K562 (cell line): Measurements from ENCODE around the gene PCDH18. TPM values are rescaled to one million over a fixed set of nuclear protein-coding genes. Genes with fewer than 3 reads are reported as not detected.
A peak's percentile ranks its signal among the peaks of the same experiment; 100 is the strongest.

Experiments
- ATAC-seq: fragments of 200-7000 bp; cut with Tn5 transposase; 3 replicates; pipeline ENCODE4 v1.9.1; 2020; ENCODE audit warnings: moderate library complexity
- BruUV-seq: library from RNA; stranded (reverse); fragments of 400-500 nt; replicated peaks from 2 replicates; lab custom pipeline; 2021; lab: Mats Ljungman, UMichigan
- CTCF ChIA-PET: fragments of 300-600 bp; formaldehyde crosslinking; extraction: SDS; loops from one replicate; lab custom pipeline; 2021; ENCODE audit warnings: low intra/inter-chr PET ratio; lab: Yijun Ruan, JAX
- POLR2A ChIA-PET: fragments of 300-600, 350-650 bp; sonication (Branson Sonifier 250); formaldehyde crosslinking; extraction: SDS; loops from one replicate; lab custom pipeline; 2021; ENCODE audit warnings: antibody characterized with exemption, inconsistent platforms; lab: Yijun Ruan, JAX
- DNase-seq, 4 experiments: peaks; one replicate each; pipeline versions ENCODE4 v3.0.0 to v3.0.0-alpha.2; 2011 to 2018; ENCODE audit warnings: low spot score in 3 of 4, mixed read lengths in 3 of 4; ENCODE audit errors: extremely low read depth in 1 of 4
- FAIRE-seq: peaks from 2 replicates; lab custom pipeline; 2011; peaks lifted over from hg19 to GRCh38; lab: Jason Lieb, UNC
- H2AFZ ChIP-seq: 2 replicates; pipeline ENCODE4 v1.6.0; 2011; ENCODE audit warnings: low read depth, low read length, control low read depth, inconsistent platforms
- H3K27ac ChIP-seq: fragments of 200-600 bp; 3 replicates; pipeline ENCODE4 v1.8.0; 2011; ENCODE audit warnings: low read depth, mild to moderate bottlenecking, control low read depth, inconsistent platforms, low read length, moderate library complexity, mixed read lengths; ENCODE audit errors: extremely low read depth
- H3K27me3 ChIP-seq, 2 experiments: fragments of 300-600 bp in 1 of 2; 2 replicates in 1 of 2; 3 replicates in 1 of 2; pipeline versions ENCODE4 v1.6.0 to v1.8.0; 2011; ENCODE audit warnings: inconsistent platforms in 2 of 2, low read length in 2 of 2, mild to moderate bottlenecking in 1 of 2, mixed read lengths in 1 of 2, moderate library complexity in 1 of 2; ENCODE audit not compliant: control insufficient read depth in 2 of 2, insufficient read depth in 2 of 2
- H3K36me3 ChIP-seq: fragments of 300-600 bp; 3 replicates; pipeline ENCODE4 v1.8.0; 2011; ENCODE audit warnings: mild to moderate bottlenecking, low read length, inconsistent platforms; ENCODE audit not compliant: control insufficient read depth, insufficient read depth
- H3K4me1 ChIP-seq, 2 experiments: fragments of 200-600 bp in 1 of 2; replicated peaks in 1 of 2; 2 replicates in 1 of 2; 3 replicates in 1 of 2; pipeline versions ENCODE4 v1.5.1 to v1.8.0; 2011; ENCODE audit warnings: inconsistent platforms in 2 of 2, low read length in 2 of 2, mild to moderate bottlenecking in 1 of 2, mixed read lengths in 1 of 2, moderate library complexity in 1 of 2; ENCODE audit not compliant: control insufficient read depth in 2 of 2, insufficient read depth in 2 of 2
- H3K4me2 ChIP-seq: 2 replicates; pipeline ENCODE4 v1.6.1; 2011; ENCODE audit warnings: low read length, control low read depth, inconsistent platforms, mixed read lengths; ENCODE audit not compliant: insufficient read depth
- H3K4me3 ChIP-seq: fragments of 200-600 bp; sonication (generic), shearing (Covaris generic); 2 replicates; pipeline ENCODE4 v1.5.1; 2016; ENCODE audit warnings: control low read depth, inconsistent platforms
- H3K79me2 ChIP-seq: fragments of 200-600 bp; 3 replicates; pipeline ENCODE4 v1.8.0; 2011; ENCODE audit warnings: low read length, inconsistent platforms; ENCODE audit not compliant: control insufficient read depth, insufficient read depth
- H3K9ac ChIP-seq, 2 experiments: 2 replicates each; pipeline versions ENCODE4 v1.6.0 to v1.6.1; 2011; ENCODE audit warnings: low read depth in 2 of 2, low read length in 2 of 2, control low read depth in 1 of 2, inconsistent platforms in 1 of 2, mild to moderate bottlenecking in 1 of 2, mixed read lengths in 1 of 2; ENCODE audit not compliant: insufficient read depth in 1 of 2
- H3K9me1 ChIP-seq: one replicate; pipeline ENCODE4 v1.6.0; 2011; ENCODE audit warnings: inconsistent platforms, mild to moderate bottlenecking, low read length, moderate library complexity; ENCODE audit not compliant: control insufficient read depth, insufficient read depth
- H3K9me3 ChIP-seq: replicated peaks from 2 replicates; pipeline ENCODE4 v1.5.1; 2011; ENCODE audit warnings: low read depth, low read length, inconsistent platforms; ENCODE audit not compliant: control insufficient read depth, insufficient read depth
- H4K20me1 ChIP-seq: replicated peaks from 2 replicates; pipeline ENCODE4 v1.6.1; 2011; ENCODE audit warnings: low read length, inconsistent platforms, mixed read lengths; ENCODE audit not compliant: control insufficient read depth, insufficient read depth
- ADNP ChIP-seq: fragments of 200-800 bp; sonication (Bioruptor generic); IDR thresholded peaks from 2 replicates; pipeline ENCODE4 v1.6.1; 2016; ENCODE audit warnings: missing genetic modification characterization, missing compliant biosample characterization
- CEBPB ChIP-seq: fragments of 450-650 bp; IDR thresholded peaks from 2 replicates; pipeline ENCODE4 v1.6.1; 2016; ENCODE audit warnings: missing genetic modification characterization, missing compliant biosample characterization
- CEBPG ChIP-seq, 3 experiments: fragments of 200-800 bp in 1 of 3; sonication (Bioruptor generic) in 1 of 3; sonication (generic) in 1 of 3; formaldehyde crosslinking in 1 of 3; IDR thresholded peaks in 2 of 3; conservative IDR thresholded peaks in 1 of 3; 2 replicates each; pipeline versions ENCODE4 v1.6.1 to v1.8.0; 2016 to 2022; ENCODE audit warnings: missing compliant biosample characterization in 2 of 3, missing genetic modification characterization in 2 of 3, mild to moderate bottlenecking in 1 of 3, missing genetic modification reagents in 1 of 3
- GABPB1 ChIP-seq: sonication (generic); formaldehyde crosslinking; IDR thresholded peaks from 2 replicates; pipeline ENCODE4 v1.8.0; 2022; ENCODE audit warnings: mild to moderate bottlenecking, missing genetic modification reagents
- KDM5B ChIP-seq: fragments of 200-600 bp; sonication (generic); IDR thresholded peaks from 2 replicates; pipeline ENCODE4 v1.6.1; 2012; ENCODE audit warnings: low read depth, mild to moderate bottlenecking, moderate library complexity, low read length, control low read depth, inconsistent platforms; ENCODE audit not compliant: insufficient replicate concordance
- MTA3 ChIP-seq: fragments of 450-650 bp; formaldehyde crosslinking; IDR thresholded peaks from 2 replicates; pipeline ENCODE4 v1.6.1; 2017; ENCODE audit warnings: mild to moderate bottlenecking, borderline replicate concordance
- NFYB ChIP-seq: IDR thresholded peaks from 2 replicates; pipeline ENCODE4 v1.6.1; 2011; ENCODE audit warnings: mild to moderate bottlenecking, moderate library complexity; ENCODE audit not compliant: insufficient read length; ENCODE audit errors: extremely low read depth
- NR2F6 ChIP-seq: fragments of 450-650 bp; formaldehyde crosslinking; IDR thresholded peaks from 2 replicates; pipeline ENCODE4 v1.4.0; 2020; ENCODE audit warnings: mild to moderate bottlenecking
- SMARCC2 ChIP-seq: fragments of 450-650 bp; IDR thresholded peaks from 2 replicates; pipeline ENCODE4 v1.6.1; 2017; ENCODE audit warnings: antibody characterized with exemption, moderate library complexity, mild to moderate bottlenecking, low read depth
- SRSF9 ChIP-seq: fragments of 200-400 bp; formaldehyde crosslinking; IDR thresholded peaks from 2 replicates; pipeline ENCODE4 v1.6.1; 2017; ENCODE audit warnings: low read depth, low read length, borderline replicate concordance
- ZFPM2 ChIP-seq: fragments of 250-450 bp; sonication (Bioruptor Pico); IDR thresholded peaks from 2 replicates; pipeline ENCODE4 v1.5.1; 2022; ENCODE audit warnings: mild to moderate bottlenecking
- WGBS: fragments of 100-300 bp; shearing (Covaris generic); methylation state at CpG from one replicate; pipeline ENCODE4 v1.1.6; 2016; ENCODE audit warnings: low coverage, mixed read lengths; ENCODE audit not compliant: insufficient coverage; ENCODE audit errors: missing lambda C conversion rate; 5-methylcytosine and 5-hydroxymethylcytosine counted together
- in situ Hi-C: fragments of 300-500 bp; cut with MboI; formaldehyde crosslinking; loops from 4 replicates; pipeline ENCODE4 v1.15.0; 2018; ENCODE audit warnings: inconsistent platforms, mixed read lengths
- intact Hi-C: fragments of 100-400 bp; cut with micrococcal nuclease; formaldehyde crosslinking; loops from 2 replicates; pipeline ENCODE4 v1.14.2; 2022
- polyA plus RNA-seq, 8 experiments: library from polyadenylated mRNA; depleted of rRNA in 4 of 8; stranded (reverse) in 5 of 8; unstranded in 3 of 8; fragments of >200 nt; fragmentation: Nextera tagmentation in 2 of 8; fragmentation: Illumina TruSeq in 1 of 8; extraction: Ambion mirVana in 2 of 8; extraction: Trizol in 1 of 8; gene quantifications; 2 replicates each; pipeline versions ENCODE4 v1.2.1 to v1.2.3, GENCODE V29; 2011 to 2014; ENCODE audit warnings: inconsistent platforms in 1 of 8, missing spikeins in 1 of 8
- total RNA-seq, 7 experiments: library from RNA; depleted of rRNA in 6 of 7; stranded (reverse); fragments of >200 nt in 6 of 7; fragmentation: Illumina TruSeq in 2 of 7; extraction: Trizol in 2 of 7; gene quantifications; 2 replicates each; pipeline versions ENCODE4 v1.2.1 to v1.2.3, GENCODE V29; 2011 to 2021; ENCODE audit warnings: low replicate concordance in 1 of 7
- TF ChIP-seq, protein P1 (sequence below), 2 experiments: fragments of 450-650 bp in 1 of 2; sonication (generic) in 1 of 2; formaldehyde crosslinking; conservative IDR thresholded peaks; 2 replicates each; pipeline versions ENCODE4 v1.4.0 to v1.8.1; 2020 to 2022; ENCODE audit warnings: mild to moderate bottlenecking in 1 of 2, missing genetic modification reagents in 1 of 2
- TF ChIP-seq, protein P2 (sequence below): fragments of 250-450 bp; sonication (Bioruptor Pico); IDR thresholded peaks from 2 replicates; pipeline ENCODE4 v1.6.1; 2021; ENCODE audit warnings: mild to moderate bottlenecking
- TF ChIP-seq, protein P3 (sequence below), 2 experiments: fragments of 450-650 bp in 1 of 2; IDR thresholded peaks; 2 replicates each; pipeline ENCODE4 v1.6.1; 2011 to 2017; ENCODE audit warnings: low read depth in 2 of 2, antibody characterized with exemption in 1 of 2, borderline replicate concordance in 1 of 2, low read length in 1 of 2, mild to moderate bottlenecking in 1 of 2, mixed read lengths in 1 of 2; ENCODE audit not compliant: control insufficient read depth in 1 of 2

Gene PCDH18
- total and polyA plus RNA-seq, 9 of the 15 experiments (the other 6 are each of a cell fraction or from before 2014, with no cell fraction given), result 0.04 to 0.09 TPM; not detected in 7

DNA sequence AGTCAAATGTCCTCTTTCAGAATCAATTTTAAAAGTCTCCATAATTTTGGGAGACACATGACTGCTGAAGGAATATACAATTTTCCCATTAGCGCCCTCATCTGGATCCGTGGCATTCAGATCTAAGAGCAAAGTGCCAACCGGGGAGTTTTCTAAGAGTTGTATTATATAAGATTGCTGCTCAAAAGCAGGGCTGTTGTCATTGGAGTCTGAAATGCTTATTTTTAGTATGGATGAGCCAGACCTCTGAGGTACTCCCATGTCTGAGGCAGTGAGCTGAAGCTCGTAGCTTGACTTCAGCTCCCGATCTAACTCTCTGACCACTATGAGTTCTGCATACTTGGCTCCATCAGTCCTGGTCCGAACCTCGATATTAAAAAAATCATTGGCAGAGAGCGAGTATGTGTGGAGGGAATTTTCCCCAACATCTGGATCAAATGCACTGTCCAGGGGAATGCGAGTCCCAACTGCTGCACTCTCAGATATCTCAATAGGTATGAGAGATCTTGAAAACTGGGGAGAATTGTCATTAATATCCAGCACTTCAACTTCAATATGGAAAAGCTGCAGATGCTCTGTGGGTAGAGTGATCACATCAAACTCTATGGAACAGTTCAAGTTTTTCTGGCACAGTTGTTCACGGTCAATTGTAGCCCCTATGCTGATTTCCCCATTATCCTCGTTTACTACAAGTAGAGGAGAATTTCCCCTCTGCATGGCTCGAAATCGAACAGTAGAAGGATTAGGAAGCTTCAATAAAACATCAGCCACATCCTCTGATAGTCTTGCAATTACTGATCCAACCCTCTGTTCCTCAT lies 917 bp downstream of the PCDH18 start (continued):
- TF ChIP-seq, protein P1, sequence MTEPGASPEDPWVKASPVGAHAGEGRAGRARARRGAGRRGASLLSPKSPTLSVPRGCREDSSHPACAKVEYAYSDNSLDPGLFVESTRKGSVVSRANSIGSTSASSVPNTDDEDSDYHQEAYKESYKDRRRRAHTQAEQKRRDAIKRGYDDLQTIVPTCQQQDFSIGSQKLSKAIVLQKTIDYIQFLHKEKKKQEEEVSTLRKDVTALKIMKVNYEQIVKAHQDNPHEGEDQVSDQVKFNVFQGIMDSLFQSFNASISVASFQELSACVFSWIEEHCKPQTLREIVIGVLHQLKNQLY (CRISPR knock-in tag; conservative IDR thresholded peaks at IDR 0.05), result no peak
- TF ChIP-seq MTA3, result no peak
- no peak for TF ChIP-seq NFYB

DNA sequence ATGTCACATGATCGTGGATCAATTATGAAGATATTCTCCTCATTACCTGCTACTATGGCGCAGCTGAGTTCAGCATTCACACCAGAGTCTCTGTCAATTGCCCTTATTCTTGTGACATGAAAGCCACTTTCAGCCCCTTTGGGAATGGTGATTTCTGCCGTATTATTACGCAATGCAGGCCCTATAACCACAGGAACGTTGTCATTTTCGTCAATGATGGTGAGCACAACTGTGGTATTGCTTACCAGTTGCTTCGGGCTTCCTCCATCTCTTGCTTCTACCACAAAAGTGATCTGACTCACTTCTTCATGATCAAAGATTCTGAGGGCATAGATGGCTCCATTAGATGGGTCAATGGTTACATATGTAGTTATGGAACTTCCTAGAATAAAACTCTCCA lies 2.1 kb downstream of the PCDH18 start:
- Histone ChIP-seq H3K36me3 (no peaks in the 10 kb centered on the region), H3K27ac (no peak overlapping the region), H2AFZ (no peak overlapping the region), H4K20me1 (no peaks in the 10 kb centered on the region)
- in situ Hi-C loops, result no loop called here
- WGBS, result 3% methylated on average over 7 of the region's 7 CpGs
- TF ChIP-seq, protein P2, sequence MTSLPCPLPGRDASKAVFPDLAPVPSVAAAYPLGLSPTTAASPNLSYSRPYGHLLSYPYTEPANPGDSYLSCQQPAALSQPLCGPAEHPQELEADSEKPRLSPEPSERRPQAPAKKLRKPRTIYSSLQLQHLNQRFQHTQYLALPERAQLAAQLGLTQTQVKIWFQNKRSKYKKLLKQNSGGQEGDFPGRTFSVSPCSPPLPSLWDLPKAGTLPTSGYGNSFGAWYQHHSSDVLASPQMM, result no peak
- TF ChIP-seq, protein P3, sequence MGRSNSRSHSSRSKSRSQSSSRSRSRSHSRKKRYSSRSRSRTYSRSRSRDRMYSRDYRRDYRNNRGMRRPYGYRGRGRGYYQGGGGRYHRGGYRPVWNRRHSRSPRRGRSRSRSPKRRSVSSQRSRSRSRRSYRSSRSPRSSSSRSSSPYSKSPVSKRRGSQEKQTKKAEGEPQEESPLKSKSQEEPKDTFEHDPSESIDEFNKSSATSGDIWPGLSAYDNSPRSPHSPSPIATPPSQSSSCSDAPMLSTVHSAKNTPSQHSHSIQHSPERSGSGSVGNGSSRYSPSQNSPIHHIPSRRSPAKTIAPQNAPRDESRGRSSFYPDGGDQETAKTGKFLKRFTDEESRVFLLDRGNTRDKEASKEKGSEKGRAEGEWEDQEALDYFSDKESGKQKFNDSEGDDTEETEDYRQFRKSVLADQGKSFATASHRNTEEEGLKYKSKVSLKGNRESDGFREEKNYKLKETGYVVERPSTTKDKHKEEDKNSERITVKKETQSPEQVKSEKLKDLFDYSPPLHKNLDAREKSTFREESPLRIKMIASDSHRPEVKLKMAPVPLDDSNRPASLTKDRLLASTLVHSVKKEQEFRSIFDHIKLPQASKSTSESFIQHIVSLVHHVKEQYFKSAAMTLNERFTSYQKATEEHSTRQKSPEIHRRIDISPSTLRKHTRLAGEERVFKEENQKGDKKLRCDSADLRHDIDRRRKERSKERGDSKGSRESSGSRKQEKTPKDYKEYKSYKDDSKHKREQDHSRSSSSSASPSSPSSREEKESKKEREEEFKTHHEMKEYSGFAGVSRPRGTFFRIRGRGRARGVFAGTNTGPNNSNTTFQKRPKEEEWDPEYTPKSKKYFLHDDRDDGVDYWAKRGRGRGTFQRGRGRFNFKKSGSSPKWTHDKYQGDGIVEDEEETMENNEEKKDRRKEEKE (IDR thresholded peaks at IDR 0.05; ENCODE audit: borderline replicate concordance in 1 of 2, control insufficient read depth in 1 of 2, low read depth in 2 of 2, low read length in 1 of 2), result no peak
- no peak for TF ChIP-seq GABPB1 (CRISPR knock-in tag)
- no peak for TF ChIP-seq ADNP
- no peak for TF ChIP-seq KDM5B
- TF ChIP-seq SMARCC2, result no peak
- no peak for TF ChIP-seq ZFPM2 (CRISPR knock-in tag)
- TF ChIP-seq SRSF9, result no peak
- TF ChIP-seq NR2F6 (CRISPR knock-in tag), result no peak
- TF ChIP-seq CEBPG (CRISPR knock-in tag; IDR thresholded peaks at IDR 0.05), result no peak
- peak in 1 of 2 experiments; percentile 51; a peak in 1 of 4 replicates for TF ChIP-seq CEBPG (tag; conservative IDR thresholded peaks at IDR 0.05 in 1 of 2, IDR thresholded peaks at IDR 0.05 in 1 of 2)
- peak; percentile 56 for TF ChIP-seq CEBPB (tag)
- TF ChIP-seq, all 486 proteins: peak for 2
- intact Hi-C loops, result no loop called here
- no peaks in the 10 kb centered on the region for H3K4me1 ChIP-seq
- H3K9me1 ChIP-seq, result no peaks in the 10 kb centered on the region
- H3K27me3 ChIP-seq, result no peaks in the 10 kb centered on the region
- FAIRE-seq (no peak), ATAC-seq (no peak), DNase-seq (no peak)
- no peaks in the 10 kb centered on the region; the same call in 1 of the 2 replicates for H3K9me3 ChIP-seq
- H3K79me2 ChIP-seq, result no peaks in the 10 kb centered on the region
- ChIA-PET CTCF (no interaction called here), POLR2A (no interaction called here)
- no peak overlapping the region for H3K4me2 ChIP-seq
- no peak overlapping the region for H3K9ac ChIP-seq
- BruUV-seq, result no TSS peak
- H3K4me3 ChIP-seq, result no peak overlapping the region
